Measurements from ENCODE around the gene USP2.
A peak's percentile ranks its signal among the peaks of the same experiment; 100 is the strongest.

The USP2 gene

DNA sequence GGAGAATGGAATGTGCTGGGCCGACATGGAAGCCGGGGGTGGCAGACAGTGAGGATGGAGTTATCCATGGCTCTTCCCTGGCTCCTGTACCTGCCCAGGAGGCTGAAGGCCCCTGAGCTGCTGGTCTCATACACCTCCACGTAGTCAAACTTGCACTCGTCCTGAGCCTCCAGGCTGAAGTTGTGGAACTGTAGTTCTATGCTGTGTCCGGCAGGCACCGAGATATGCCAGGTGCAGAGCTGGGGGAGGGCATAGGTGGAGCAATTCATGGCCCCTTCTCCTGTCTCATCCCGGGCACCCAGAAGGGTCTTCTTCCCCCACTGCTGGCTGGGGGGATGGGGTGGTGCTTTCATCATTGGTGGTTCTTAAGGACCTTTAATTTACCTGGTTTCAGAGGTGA, 37.8 kb downstream of the USP2 start:
- CTCF ChIA-PET = interaction anchor here (1.4 to 12.0 kb wide), 4 partner anchors 12 to 134 kb away, joined by 4 to 62 read pairs (median 17); no protein-coding TSS in a partner anchor
- H3K27me3 ChIP-seq (replicated peaks in 2 of 5; ENCODE audit: control insufficient read depth in 4 of 5, insufficient read depth in 5 of 5, low read length in 4 of 5) = peaks cover 0 to 58% (median 19%) of the 10 kb centered on the region in 5 experiments
- H3K36me3 ChIP-seq (ENCODE audit: control insufficient read depth in 4 of 4, insufficient read depth in 4 of 4, low read length in 3 of 4) = no peaks in the 10 kb centered on the region
- H3K9me3 ChIP-seq (ENCODE audit: control extremely low read depth in 1 of 5, control insufficient read depth in 4 of 5, insufficient read depth in 2 of 5, low read depth in 1 of 5, low read length in 4 of 5) = no peaks in the 10 kb centered on the region
- H3K4me3 ChIP-seq (ENCODE audit: control insufficient read depth in 1 of 7, extremely low read depth in 1 of 7, insufficient read depth in 4 of 7, low read depth in 2 of 7, low read length in 6 of 7) = no peak overlapping the region
- 80% methylated on average over 2 of the region's 7 CpGs for WGBS (ENCODE audit: insufficient coverage)
- H3K27ac ChIP-seq (ENCODE audit: insufficient read depth in 1 of 2, low read depth in 1 of 2, low read length in 2 of 2, poor library complexity in 1 of 2, severe bottlenecking in 2 of 2) = no peak overlapping the region
- POLR2A ChIA-PET = no interaction called here
- peaks cover 0 to 25% (median 22%) of the 10 kb centered on the region in 4 experiments for H3K4me1 ChIP-seq (ENCODE audit: control extremely low read depth in 1 of 4, control insufficient read depth in 4 of 4, insufficient read depth in 4 of 4, low read length in 3 of 4)
- no peak for DNase-seq

GRCh38 chr11:119342362-119343130, 38.9 kb downstream of the USP2 start:
- ChIA-PET CTCF (interaction anchor here (1.4 to 12.0 kb wide), 3 partner anchors 20 to 135 kb away, joined by 4 to 62 read pairs (median 14); no protein-coding TSS in a partner anchor), POLR2A (no interaction called here)
- no peak overlapping the region for H3K27ac ChIP-seq (ENCODE audit: insufficient read depth in 1 of 2, low read depth in 1 of 2, low read length in 2 of 2, poor library complexity in 1 of 2, severe bottlenecking in 2 of 2)
- H3K9me3 ChIP-seq (ENCODE audit: control extremely low read depth in 1 of 5, control insufficient read depth in 4 of 5, insufficient read depth in 2 of 5, low read depth in 1 of 5, low read length in 4 of 5) = no peaks in the 10 kb centered on the region
- H3K4me3 ChIP-seq (ENCODE audit: control insufficient read depth in 1 of 7, extremely low read depth in 1 of 7, insufficient read depth in 4 of 7, low read depth in 2 of 7, low read length in 6 of 7) = no peak overlapping the region
- H3K4me1 ChIP-seq (ENCODE audit: control extremely low read depth in 1 of 4, control insufficient read depth in 4 of 4, insufficient read depth in 4 of 4, low read length in 3 of 4) = peaks cover 0 to 31% (median 26%) of the 10 kb centered on the region in 4 experiments
- H3K27me3 ChIP-seq (replicated peaks in 2 of 5; ENCODE audit: control insufficient read depth in 4 of 5, insufficient read depth in 5 of 5, low read length in 4 of 5) = peaks cover 0 to 62% (median 19%) of the 10 kb centered on the region in 5 experiments
- WGBS (ENCODE audit: insufficient coverage) = 80% methylated on average over 1 of the region's 10 CpGs
- no peaks in the 10 kb centered on the region for H3K36me3 ChIP-seq (ENCODE audit: control insufficient read depth in 4 of 4, insufficient read depth in 4 of 4, low read length in 3 of 4)
- no peak for DNase-seq

- Histone ChIP-seq H3K36me3 (ENCODE audit: control insufficient read depth in 4 of 4, insufficient read depth in 4 of 4, low read length in 3 of 4) (peaks cover 0 to 3% (median 2%) of the 10 kb centered on the region in 4 experiments), H3K4me3 (ENCODE audit: control insufficient read depth in 1 of 7, extremely low read depth in 1 of 7, insufficient read depth in 4 of 7, low read depth in 2 of 7, low read length in 6 of 7) (no peak overlapping the region), H3K9me3 (ENCODE audit: control extremely low read depth in 1 of 5, control insufficient read depth in 4 of 5, insufficient read depth in 2 of 5, low read depth in 1 of 5, low read length in 4 of 5) (no peaks in the 10 kb centered on the region), H3K27me3 (replicated peaks in 2 of 5; ENCODE audit: control insufficient read depth in 4 of 5, insufficient read depth in 5 of 5, low read length in 4 of 5) (peaks cover 0 to 58% (median 18%) of the 10 kb centered on the region in 5 experiments), H3K4me1 (ENCODE audit: control extremely low read depth in 1 of 4, control insufficient read depth in 4 of 4, insufficient read depth in 4 of 4, low read length in 3 of 4) (peaks cover 0 to 31% (median 28%) of the 10 kb centered on the region in 4 experiments), H3K27ac (ENCODE audit: insufficient read depth in 1 of 2, low read depth in 1 of 2, low read length in 2 of 2, poor library complexity in 1 of 2, severe bottlenecking in 2 of 2) (no peak overlapping the region)
- WGBS (ENCODE audit: insufficient coverage) = 95% methylated on average over 4 of the region's 7 CpGs
- ChIA-PET CTCF (interaction anchor here (12.0 kb wide), 1 partner anchor 32 kb away, joined by 62 read pairs; no protein-coding TSS in a partner anchor), POLR2A (no interaction called here)
- DNase-seq = no peak
Observed at GRCh38 chr11:119342023-119342300, 39.5 kb downstream of the USP2 start.

DNA sequence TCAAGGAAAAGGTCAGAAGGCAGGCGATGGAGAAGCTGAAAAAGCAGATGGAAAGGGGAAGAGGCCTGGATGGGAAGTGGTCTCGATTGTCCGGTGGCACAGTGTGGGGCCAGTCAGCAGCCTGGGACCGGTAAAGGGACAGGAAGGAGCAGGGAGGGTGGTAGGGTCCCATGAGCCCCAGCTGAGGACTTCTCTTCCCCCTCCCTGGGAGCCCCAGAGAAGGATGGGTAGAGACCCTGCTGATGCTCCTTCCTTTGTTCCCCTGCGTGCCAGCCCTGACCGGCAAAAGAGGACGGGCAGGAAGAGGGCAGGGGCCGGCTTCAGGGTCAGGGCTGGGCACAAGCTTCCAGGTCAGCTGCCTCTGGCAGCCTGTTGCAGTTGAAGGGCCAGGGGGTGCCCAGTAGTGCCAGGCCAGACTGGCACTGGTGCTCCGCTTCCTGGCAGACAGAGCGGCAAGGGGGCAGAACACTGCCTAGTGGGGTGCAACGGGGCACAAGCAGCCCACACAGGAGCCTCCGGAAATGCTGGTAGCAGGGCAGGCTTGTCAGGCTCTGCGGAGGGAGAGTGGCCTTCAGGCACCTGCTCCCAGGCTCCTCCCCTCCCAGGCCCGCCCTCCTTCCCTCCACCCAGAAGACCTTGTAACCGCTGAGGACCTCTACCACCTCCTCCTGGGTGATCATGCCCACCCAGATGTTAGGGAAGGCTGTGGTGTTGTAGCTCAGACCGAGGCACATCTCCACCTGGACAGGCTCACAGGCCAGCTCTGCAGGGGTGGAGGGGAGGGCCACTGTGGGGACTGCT, 40.1 kb downstream of the USP2 start:
- WGBS (ENCODE audit: insufficient coverage) = 20% methylated on average over 12 of the region's 16 CpGs
- H3K4me3 ChIP-seq (ENCODE audit: control insufficient read depth in 1 of 7, extremely low read depth in 1 of 7, insufficient read depth in 4 of 7, low read depth in 2 of 7, low read length in 6 of 7) = peak overlapping the region in 1 of 7 experiments; percentile 12
- ChIA-PET CTCF (interaction anchor here (1.0 to 12.0 kb wide), 3 partner anchors 17 to 32 kb away, joined by 3 to 90 read pairs (median 62); no protein-coding TSS in a partner anchor), POLR2A (no interaction called here)
- no peak overlapping the region for H3K27ac ChIP-seq (ENCODE audit: insufficient read depth in 1 of 2, low read depth in 1 of 2, low read length in 2 of 2, poor library complexity in 1 of 2, severe bottlenecking in 2 of 2)
- peak in 2 of 3 donors; percentile 35 to 48 for DNase-seq
- H3K36me3 ChIP-seq (ENCODE audit: control insufficient read depth in 4 of 4, insufficient read depth in 4 of 4, low read length in 3 of 4) = peaks cover 0 to 9% (median 7%) of the 10 kb centered on the region in 4 experiments
- H3K9me3 ChIP-seq (ENCODE audit: control extremely low read depth in 1 of 5, control insufficient read depth in 4 of 5, insufficient read depth in 2 of 5, low read depth in 1 of 5, low read length in 4 of 5) = no peaks in the 10 kb centered on the region
- peaks cover 0 to 53% (median 17%) of the 10 kb centered on the region in 5 experiments for H3K27me3 ChIP-seq (replicated peaks in 2 of 5; ENCODE audit: control insufficient read depth in 4 of 5, insufficient read depth in 5 of 5, low read length in 4 of 5)
- H3K4me1 ChIP-seq (ENCODE audit: control extremely low read depth in 1 of 4, control insufficient read depth in 4 of 4, insufficient read depth in 4 of 4, low read length in 3 of 4) = peaks cover 0 to 31% (median 28%) of the 10 kb centered on the region in 4 experiments

GRCh38 chr11:119340335-119341221, 40.9 kb downstream of the USP2 start, which contains the start of gene C1QTNF5:
C1QTNF5 (minus strand) TSS chr11:119340883; CDS start chr11:119340397, 486 bp downstream.
- Histone ChIP-seq H3K27me3 (replicated peaks in 2 of 5; ENCODE audit: control insufficient read depth in 4 of 5, insufficient read depth in 5 of 5, low read length in 4 of 5) (peaks cover 0 to 50% (median 17%) of the 10 kb centered on the region in 5 experiments), H3K9me3 (ENCODE audit: control extremely low read depth in 1 of 5, control insufficient read depth in 4 of 5, insufficient read depth in 2 of 5, low read depth in 1 of 5, low read length in 4 of 5) (no peaks in the 10 kb centered on the region), H3K27ac (ENCODE audit: insufficient read depth in 1 of 2, low read depth in 1 of 2, low read length in 2 of 2, poor library complexity in 1 of 2, severe bottlenecking in 2 of 2) (no peak within 1 kb of the TSS), H3K36me3 (ENCODE audit: control insufficient read depth in 4 of 4, insufficient read depth in 4 of 4, low read length in 3 of 4) (peaks cover 4 to 15% (median 10%) of the 10 kb centered on the region in 4 experiments), H3K4me1 (ENCODE audit: control extremely low read depth in 1 of 4, control insufficient read depth in 4 of 4, insufficient read depth in 4 of 4, low read length in 3 of 4) (peaks cover 0 to 34% (median 30%) of the 10 kb centered on the region in 4 experiments), H3K4me3 (ENCODE audit: control insufficient read depth in 1 of 7, extremely low read depth in 1 of 7, insufficient read depth in 4 of 7, low read depth in 2 of 7, low read length in 6 of 7) (peak within 1 kb of the TSS in 6 of 7 experiments; percentile 19 to 64 (median 46))
- CTCF ChIA-PET = interaction anchor here (0.6 to 12.0 kb wide), 8 partner anchors 11 to 325 kb away, joined by 3 to 90 read pairs (median 3); no protein-coding TSS in a partner anchor
- 6% methylated on average over 46 of the region's 53 CpGs for WGBS (ENCODE audit: insufficient coverage)
- POLR2A ChIA-PET = no interaction called here
- no peak for DNase-seq

DNA sequence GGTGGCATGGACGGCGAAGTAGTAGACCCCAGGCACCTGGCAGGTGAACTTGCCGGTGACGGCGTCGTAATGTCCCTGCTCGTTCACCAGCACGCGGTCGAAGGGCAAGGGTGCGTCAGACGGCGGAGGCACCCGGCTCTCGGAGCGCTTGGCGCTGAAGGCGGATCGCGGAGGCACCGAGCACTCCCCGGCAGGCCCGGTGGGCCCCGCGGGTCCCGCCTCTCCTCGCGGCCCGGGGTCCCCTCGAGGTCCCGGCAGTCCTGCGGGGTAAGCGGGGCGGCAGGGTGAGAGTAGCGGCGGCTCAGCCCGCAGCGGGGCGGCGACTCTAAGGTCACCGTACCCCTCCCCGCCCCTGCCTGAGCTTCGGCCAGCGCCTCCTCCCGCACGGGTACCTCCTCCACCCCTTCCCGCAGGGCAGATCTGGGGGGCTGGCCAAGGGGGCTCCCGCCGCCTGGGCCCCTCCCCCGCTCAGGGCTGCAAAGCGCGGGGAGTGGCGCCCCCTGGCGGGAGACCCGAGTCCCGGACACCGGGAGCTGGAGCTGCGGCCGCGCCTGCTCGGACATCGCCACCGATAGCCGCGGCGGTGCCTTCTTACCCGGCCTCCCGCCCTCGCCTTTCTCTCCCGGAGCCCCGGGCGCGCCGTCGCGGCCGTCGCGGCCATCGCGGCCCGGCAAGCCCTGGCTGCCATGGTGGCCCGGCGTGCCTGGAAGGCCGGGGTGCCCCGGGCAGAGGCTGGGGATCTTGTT, 41.7 kb downstream of the USP2 start:
- H3K36me3 ChIP-seq (ENCODE audit: control insufficient read depth in 4 of 4, insufficient read depth in 4 of 4, low read length in 3 of 4) = peaks cover 4 to 15% (median 10%) of the 10 kb centered on the region in 4 experiments
- no peaks in the 10 kb centered on the region for H3K9me3 ChIP-seq (ENCODE audit: control extremely low read depth in 1 of 5, control insufficient read depth in 4 of 5, insufficient read depth in 2 of 5, low read depth in 1 of 5, low read length in 4 of 5)
- H3K4me3 ChIP-seq (ENCODE audit: control insufficient read depth in 1 of 7, extremely low read depth in 1 of 7, insufficient read depth in 4 of 7, low read depth in 2 of 7, low read length in 6 of 7) = peak overlapping the region in 5 of 7 experiments; percentile 19 to 64 (median 55)
- 14% methylated on average over 79 of the region's 86 CpGs for WGBS (ENCODE audit: insufficient coverage)
- POLR2A ChIA-PET = no interaction called here
- CTCF ChIA-PET = interaction anchor here (0.6 to 12.0 kb wide), 9 partner anchors 12 to 324 kb away, joined by 3 to 90 read pairs (median 3); no protein-coding TSS in a partner anchor
- H3K4me1 ChIP-seq (ENCODE audit: control extremely low read depth in 1 of 4, control insufficient read depth in 4 of 4, insufficient read depth in 4 of 4, low read length in 3 of 4) = peaks cover 0 to 43% (median 38%) of the 10 kb centered on the region in 4 experiments
- peak in 2 of 3 donors; percentile 32 to 44 for DNase-seq
- H3K27ac ChIP-seq (ENCODE audit: insufficient read depth in 1 of 2, low read depth in 1 of 2, low read length in 2 of 2, poor library complexity in 1 of 2, severe bottlenecking in 2 of 2) = no peak overlapping the region
- peaks cover 0 to 50% (median 15%) of the 10 kb centered on the region in 5 experiments for H3K27me3 ChIP-seq (replicated peaks in 2 of 5; ENCODE audit: control insufficient read depth in 4 of 5, insufficient read depth in 5 of 5, low read length in 4 of 5)
